Ecto neural progenitor cell (in vitro differentiated cells): Measurements from ENCODE around the gene ATP6V1E1.

ENCODE experiments used
- DNase-seq: peaks from one replicate; pipeline ENCODE4 v3.0.0-alpha.2; 2018; ENCODE audit warnings: low spot score

Gene ATP6V1E1

GRCh38 chr22:17633998-17634323 lies 5.4 kb upstream of the ATP6V1E1 start:
- DNase-seq = no peak

GRCh38 chr22:17633217-17633997 lies 4.9 kb upstream of the ATP6V1E1 start:
- DNase-seq = no peak

- no peak for DNase-seq
Measured at GRCh38 chr22:17631076-17631565, 2.6 kb upstream of the ATP6V1E1 start.

DNA sequence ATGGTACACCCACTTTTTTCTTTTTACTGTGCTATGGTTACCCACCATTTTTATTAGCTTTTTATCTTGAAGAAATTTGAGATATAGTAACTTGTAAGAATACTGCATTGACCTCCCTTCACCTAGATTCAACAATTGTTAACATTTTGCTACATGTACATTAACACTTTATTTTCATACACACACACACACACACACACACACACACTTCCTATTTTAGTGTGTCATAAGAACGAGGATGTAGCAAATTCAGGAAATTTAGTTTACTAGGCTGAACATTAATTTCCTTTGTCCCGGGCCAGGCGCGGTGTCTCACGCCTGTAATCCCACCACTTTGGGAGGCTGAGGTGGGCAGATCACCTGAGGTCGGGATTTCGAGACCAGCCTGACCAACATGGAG lies 1.1 kb upstream of the ATP6V1E1 start:
- DNase-seq = no peak

DNA sequence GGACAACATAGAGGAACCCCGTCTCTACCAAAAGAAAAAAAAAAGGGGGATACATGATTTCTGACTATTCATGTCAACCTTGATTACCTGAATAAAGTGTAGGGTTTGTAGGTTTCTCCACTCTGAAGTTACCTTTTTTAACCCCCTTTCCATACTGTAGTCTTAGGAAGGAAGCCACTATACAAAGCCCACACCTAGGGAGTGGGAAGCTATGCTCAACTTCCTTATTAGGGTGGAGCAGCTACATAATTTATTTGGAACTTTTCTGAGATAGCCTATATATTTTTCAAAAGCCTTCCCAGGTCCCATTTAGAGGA lies 582 bp upstream of the ATP6V1E1 start:
- DNase-seq = no peak

DNA sequence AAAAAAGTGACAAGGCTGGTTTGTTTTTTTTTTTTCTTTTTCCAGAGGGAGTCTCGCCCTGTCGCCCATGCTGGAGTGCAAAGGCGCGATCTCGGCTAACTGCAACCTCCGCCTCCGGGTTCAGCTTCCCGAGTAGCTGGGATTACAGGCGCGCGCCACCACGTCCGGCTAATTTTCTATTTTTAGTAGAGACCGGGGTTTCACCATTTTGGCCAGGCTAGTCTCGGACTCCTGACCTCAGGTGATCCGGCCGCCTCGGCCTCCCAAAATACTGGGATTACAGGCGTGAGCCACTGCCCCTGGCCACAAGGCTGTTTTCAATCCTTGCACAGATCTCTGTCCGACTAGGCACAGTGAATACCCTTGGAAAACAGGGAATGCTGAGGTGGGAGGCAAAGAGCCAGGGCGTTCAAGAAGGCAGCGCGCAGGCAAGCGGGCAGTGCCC lies 566 bp downstream of the ATP6V1E1 start:
- peak; percentile 43 for DNase-seq

DNA sequence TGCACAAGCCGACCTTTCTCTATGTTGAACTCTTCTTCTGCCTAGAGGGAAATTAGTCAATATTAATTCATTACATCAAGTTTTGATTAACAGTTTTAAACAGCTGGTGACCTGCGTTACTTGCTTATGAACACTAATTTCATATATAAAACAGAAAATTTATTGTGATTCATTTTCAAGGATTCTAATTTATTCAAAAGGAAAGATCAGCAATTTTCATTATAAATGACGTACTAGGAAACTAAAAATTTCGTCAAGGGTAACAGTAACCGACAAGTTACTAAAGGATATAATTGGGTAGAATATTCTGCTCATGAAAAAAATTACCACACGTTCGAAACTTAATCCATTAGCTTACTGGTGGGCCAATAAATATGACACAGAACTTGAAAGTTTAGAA lies 15.3 kb downstream of the ATP6V1E1 start:
- no peak for DNase-seq

DNA sequence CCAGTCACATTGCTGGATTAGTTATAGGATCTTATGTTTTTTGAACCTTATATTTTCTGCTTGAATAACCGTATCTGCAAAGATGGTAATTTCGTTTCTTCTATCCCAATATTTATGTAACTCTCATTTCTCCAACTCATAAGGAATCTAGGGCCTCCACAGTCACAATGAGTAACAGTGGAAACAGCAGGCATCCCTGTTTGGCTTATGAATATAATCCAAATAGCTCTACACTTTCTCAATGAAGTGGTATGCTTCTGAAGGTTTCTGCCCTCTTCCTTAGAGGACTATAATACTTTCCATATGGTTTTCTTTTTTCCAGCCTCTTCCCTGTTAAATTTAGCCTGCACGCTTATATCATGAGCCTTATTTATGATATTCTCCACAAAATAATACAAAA lies 16.5 kb downstream of the ATP6V1E1 start:
- no peak for DNase-seq

GRCh38 chr22:17607891-17608521 lies 20.5 kb downstream of the ATP6V1E1 start:
- DNase-seq = no peak

GRCh38 chr22:17606496-17606895 lies 22.1 kb downstream of the ATP6V1E1 start:
- DNase-seq = no peak

DNA sequence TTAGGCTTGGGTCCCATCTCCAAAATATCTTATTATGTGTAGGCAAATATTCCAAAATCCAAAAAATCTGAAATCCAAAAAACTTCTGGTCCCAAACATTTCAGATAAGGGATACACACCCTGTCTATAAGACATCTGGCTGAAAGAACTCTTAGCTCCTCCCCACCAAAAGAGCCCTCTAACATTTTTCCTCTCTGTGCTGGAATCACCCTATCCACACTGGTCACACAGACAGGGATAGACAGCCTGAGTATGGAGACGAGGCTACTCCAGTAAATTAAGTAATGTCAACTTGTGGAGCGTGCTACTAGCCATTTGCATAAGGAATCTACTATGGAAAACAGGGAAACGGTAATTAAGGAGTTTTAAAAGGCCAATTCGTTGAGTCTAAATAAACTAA lies 24.9 kb downstream of the ATP6V1E1 start:
- DNase-seq = no peak

- DNase-seq = no peak
Measured at GRCh38 chr22:17601031-17601430, 27.5 kb downstream of the ATP6V1E1 start.

DNA sequence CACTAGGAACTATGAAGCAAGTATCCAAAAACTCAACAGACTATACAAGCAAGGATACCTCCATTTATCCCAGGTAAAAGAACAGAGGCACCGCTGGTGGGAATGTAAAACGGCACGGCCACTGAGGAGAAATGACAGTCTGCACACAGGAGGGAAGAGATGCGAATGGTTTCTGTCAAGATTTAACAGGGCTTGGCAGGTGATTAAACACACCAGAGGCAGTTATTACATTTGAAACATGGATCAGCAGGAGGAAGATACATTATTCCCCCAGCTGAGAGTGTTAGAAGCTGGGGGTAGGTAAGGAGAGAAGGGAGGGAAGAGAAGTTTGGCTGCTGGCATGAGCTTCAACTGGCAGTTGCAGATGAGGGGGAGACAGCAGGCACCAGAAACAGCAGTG lies 30.2 kb downstream of the ATP6V1E1 start:
- DNase-seq = no peak

- DNase-seq = no peak
Measured at GRCh38 chr22:17597217-17597616, 31.3 kb downstream of the ATP6V1E1 start.

DNA sequence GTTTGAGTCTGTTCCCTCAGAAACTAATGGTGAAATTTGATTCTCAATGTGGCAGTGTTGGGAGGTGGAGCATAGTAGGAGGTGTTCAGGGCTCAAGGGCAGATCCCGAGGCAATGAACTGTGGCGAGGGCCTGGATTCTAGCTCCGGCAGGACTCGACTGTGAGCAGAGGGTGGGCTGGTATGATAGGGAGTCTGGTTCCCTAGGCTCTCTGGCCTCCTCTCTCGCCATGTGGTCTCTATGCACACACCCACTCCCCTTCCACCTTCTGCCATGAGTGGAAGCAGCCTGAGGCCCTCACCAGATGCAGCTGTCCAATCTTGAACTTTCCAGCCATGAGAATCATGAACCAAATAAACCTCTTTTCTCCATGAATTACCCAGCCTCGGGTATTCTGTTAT lies 32.3 kb downstream of the ATP6V1E1 start:
- DNase-seq = no peak

GRCh38 chr22:17592201-17592600 lies 36.3 kb downstream of the ATP6V1E1 start:
- DNase-seq = no peak

DNA sequence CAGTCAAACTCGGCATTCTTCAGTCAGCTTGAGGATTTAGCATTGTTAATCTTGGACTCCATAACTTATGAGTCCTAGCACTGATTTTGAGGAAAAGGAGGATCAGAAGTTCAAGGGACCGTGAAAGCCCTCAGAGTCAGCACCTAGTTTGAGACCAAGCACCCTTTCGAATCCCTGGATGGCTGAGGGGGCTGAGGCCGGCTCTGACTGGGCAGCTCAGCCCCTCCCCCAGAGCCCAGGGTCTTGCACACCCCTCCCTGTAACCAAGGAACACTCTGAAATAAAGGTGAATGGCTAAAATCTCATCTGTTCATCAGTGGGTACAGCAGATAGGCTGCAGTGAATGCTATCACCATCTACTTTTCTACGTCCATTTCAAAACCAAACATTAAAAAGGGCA lies 38.0 kb downstream of the ATP6V1E1 start:
- no peak for DNase-seq

DNA sequence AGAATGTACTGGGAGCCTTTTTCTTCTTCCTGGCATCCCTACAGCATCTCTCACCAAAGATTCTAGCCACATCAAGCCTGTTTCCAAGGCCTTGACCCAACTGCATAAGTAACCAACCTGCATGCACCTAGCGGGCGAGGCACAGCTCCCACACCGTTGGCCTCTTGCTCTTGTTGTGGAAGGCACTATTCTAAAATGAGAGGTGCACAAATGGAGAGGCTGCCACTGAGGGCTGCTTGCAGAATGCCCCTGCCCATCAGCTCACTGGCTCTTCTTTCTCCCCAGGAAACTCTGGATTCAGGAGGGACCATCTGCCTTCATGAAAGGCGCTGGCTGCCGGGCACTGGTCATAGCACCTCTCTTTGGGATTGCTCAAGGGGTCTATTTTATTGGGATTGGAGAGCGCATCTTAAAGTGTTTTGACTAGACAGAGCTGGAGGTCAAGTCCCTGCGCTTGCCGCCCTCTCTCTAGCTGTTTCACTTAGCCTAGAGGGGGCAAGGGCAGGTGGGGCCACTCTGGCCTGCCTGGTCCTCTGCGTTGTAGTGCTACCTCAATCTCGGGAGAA lies 38.7 kb downstream of the ATP6V1E1 start:
- DNase-seq = no peak

DNA sequence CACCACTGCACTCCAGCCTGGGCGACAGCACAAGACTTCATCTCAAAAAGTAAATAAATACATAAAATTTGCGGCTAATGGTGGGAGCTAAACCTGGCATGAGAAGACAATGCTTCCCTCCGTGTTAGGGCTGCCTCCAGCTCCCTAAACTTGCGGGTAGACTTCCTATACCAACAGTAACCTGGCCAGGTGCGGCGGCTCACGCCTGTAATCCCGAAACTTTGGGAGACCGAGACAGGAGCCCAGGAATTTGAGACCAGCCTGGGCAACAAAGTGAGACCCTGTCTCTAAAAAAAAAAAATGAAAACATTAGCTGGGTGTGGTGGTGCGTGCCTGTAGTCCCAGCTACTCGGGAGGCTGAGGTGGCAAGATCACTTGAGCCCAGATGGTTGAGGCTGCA lies 39.9 kb downstream of the ATP6V1E1 start:
- DNase-seq = no peak

- no peak for DNase-seq
Measured at GRCh38 chr22:17587629-17588028, 40.9 kb downstream of the ATP6V1E1 start.

- no peak for DNase-seq
Measured at GRCh38 chr22:17586831-17587440, 41.6 kb downstream of the ATP6V1E1 start.

DNA sequence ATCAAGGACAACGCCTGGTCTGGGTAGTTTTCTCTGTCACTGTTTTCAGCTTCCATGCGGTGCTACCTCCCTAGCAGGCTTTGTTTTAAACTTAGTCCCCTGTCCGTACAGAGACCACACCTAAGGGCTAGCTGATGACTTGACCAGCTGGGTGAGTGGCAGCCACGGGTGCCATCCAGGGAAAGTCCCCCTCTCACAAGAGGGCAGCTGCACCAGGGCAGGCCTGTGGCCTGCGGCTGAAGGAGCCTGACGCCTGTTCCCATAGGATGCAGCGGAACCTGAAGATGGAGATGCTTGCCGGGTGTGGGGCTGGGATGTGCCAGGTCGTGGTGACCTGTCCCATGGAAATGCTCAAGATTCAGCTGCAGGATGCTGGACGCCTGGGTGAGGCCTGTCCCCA lies 45.4 kb downstream of the ATP6V1E1 start:
- no peak for DNase-seq

DNA sequence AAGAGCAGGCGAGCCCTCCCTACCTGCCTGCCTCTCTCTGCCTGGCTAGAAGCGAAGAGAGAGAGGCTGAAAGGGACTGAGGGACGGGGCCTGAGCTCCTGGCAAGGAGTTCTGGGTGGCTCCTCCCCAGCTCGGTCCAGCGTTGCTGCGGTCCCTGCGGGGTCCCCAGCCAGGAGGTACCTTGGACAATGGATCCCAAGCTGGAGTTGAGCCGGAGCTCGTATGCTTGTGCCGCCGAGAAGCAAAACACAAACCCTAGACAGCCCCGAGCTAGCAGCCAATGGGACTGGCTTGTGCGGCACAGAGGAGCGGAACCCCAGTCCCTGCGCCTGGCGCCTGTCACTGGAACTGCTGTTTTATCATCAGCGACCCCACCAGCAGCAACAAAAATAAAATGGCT lies 46.9 kb downstream of the ATP6V1E1 start:
- no peak for DNase-seq
